Adrenal gland (tissue), 5 donors: ENCODE measurements around the gene KLK10.

Experiments
- POLR2A ChIP-seq, 2 donors: fragments of 450-650 bp; IDR thresholded peaks; one replicate each; pipeline ENCODE4 v1.6.1; 2017; ENCODE audit warnings: antibody characterized with exemption in 2 of 2, mild to moderate bottlenecking in 2 of 2, moderate library complexity in 1 of 2
- TF ChIP-seq, protein P1 (sequence below), 6 experiments: fragments of 450-650 bp in 4 of 6; fragments of 200-600 bp in 2 of 6; sonication (generic) in 1 of 6; IDR thresholded peaks; 1 replicate in 5 of 6; 2 replicates in 1 of 6; pipeline versions ENCODE4 v1.5.1 to v1.8.0; 2016 to 2021; ENCODE audit warnings: antibody characterized with exemption in 6 of 6, mild to moderate bottlenecking in 2 of 6, moderate library complexity in 1 of 6
- donor health status: DM: no; HTN: no; CAD: no.

DNA sequence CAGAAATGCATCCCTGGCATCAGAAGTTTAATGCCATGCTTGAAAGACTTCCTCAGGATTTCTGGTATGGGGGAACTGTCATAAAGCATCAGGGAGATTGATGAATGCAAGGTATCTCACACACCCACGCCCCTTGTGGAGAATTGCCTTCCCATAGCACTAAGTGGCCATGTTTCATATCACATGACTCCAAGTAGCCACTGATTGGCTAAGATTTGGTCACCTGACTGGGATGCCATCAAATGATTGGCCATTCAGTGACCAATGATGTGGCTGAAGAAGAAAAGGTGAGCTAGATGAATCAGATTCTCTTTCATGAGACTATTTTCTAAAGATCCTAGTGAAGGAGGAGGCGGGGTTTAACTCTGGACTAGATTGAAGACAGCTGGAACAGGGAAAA is 25.4 kb downstream of the KLK10 start:
- no peak for TF ChIP-seq POLR2A (IDR thresholded peaks at IDR 0.05)
- TF ChIP-seq, protein P1, sequence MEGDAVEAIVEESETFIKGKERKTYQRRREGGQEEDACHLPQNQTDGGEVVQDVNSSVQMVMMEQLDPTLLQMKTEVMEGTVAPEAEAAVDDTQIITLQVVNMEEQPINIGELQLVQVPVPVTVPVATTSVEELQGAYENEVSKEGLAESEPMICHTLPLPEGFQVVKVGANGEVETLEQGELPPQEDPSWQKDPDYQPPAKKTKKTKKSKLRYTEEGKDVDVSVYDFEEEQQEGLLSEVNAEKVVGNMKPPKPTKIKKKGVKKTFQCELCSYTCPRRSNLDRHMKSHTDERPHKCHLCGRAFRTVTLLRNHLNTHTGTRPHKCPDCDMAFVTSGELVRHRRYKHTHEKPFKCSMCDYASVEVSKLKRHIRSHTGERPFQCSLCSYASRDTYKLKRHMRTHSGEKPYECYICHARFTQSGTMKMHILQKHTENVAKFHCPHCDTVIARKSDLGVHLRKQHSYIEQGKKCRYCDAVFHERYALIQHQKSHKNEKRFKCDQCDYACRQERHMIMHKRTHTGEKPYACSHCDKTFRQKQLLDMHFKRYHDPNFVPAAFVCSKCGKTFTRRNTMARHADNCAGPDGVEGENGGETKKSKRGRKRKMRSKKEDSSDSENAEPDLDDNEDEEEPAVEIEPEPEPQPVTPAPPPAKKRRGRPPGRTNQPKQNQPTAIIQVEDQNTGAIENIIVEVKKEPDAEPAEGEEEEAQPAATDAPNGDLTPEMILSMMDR (IDR thresholded peaks at IDR 0.05), result no peak
